AG04450 (cell line): ENCODE measurements around the gene FRMD4A. TPM values are rescaled to one million over a fixed set of nuclear protein-coding genes. Genes with fewer than 3 reads are reported as not detected.
A peak's percentile ranks its signal among the peaks of the same experiment; 100 is the strongest.

Experiments
- CTCF ChIA-PET: fragments of 300-600, 350-600 bp; formaldehyde crosslinking; extraction: SDS; loops from one replicate; lab custom pipeline; 2022; ENCODE audit warnings: antibody characterized with exemption, inconsistent platforms; lab: Charles Lee
- POLR2A ChIA-PET: fragments of 350-600 bp; formaldehyde crosslinking; extraction: SDS; loops from one replicate; lab custom pipeline; 2021; ENCODE audit warnings: antibody characterized with exemption, inconsistent platforms; lab: Yijun Ruan, JAX
- DNase-seq: peaks from one replicate; pipeline ENCODE4 v3.0.0-alpha.2; 2011; ENCODE audit warnings: low read depth, low spot score
- H3K27ac ChIP-seq: one replicate; pipeline ENCODE4 v1.5.1; 2012; ENCODE audit warnings: low read depth, low read length, control low read depth
- H3K27me3 ChIP-seq: one replicate; pipeline ENCODE4 v1.6.0; 2012; ENCODE audit warnings: low read length; ENCODE audit not compliant: control insufficient read depth, insufficient read depth
- H3K4me3 ChIP-seq: 2 replicates; pipeline ENCODE4 v1.5.1; 2011; ENCODE audit warnings: mild to moderate bottlenecking, low read depth, low read length, control low read depth
- H3K9me3 ChIP-seq: 2 replicates; pipeline ENCODE4 v1.5.1; 2012; ENCODE audit warnings: low read length; ENCODE audit not compliant: control insufficient read depth, insufficient read depth
- polyA plus RNA-seq: library from polyadenylated mRNA; depleted of rRNA; stranded (reverse); fragments of >200 nt; gene quantifications from 2 replicates; pipeline ENCODE4 v1.2.3, GENCODE V29; 2011
- TF ChIP-seq, protein P1 (sequence below): IDR thresholded peaks from 2 replicates; pipeline ENCODE4 v1.5.1; 2011; ENCODE audit warnings: low read depth, low read length, control low read depth, inconsistent platforms

FRMD4A gene
- polyA plus RNA-seq, 1 experiment = 45.7 TPM

DNA sequence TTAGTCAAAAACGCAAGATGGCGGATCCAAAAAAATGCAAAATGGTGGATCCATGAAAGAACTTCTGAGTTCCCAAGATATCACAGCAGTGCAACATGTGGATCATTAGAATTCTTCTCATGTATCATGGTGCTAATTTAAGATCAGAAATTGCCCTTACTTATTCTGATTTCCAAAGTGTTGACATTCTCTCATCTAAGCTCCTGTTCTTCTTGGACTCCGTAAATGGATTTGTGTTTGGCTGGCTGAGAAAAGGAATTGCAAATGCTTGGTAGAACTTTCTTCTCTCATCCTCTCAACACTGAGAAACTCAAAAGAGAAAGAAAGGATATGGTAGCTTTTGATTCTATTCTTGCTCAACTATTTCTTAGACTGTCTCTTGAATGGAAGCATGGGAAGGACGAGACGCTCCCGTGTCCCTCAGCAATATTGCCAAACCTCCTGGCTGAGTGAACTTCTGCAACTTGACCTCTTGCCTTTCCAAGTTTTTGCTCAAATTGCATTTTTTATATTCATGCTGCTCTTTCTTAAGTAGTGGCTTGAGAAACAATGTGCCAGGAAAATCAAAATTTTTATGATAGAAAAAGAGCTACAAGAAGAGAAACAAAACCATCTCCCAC lies 44.7 kb downstream of the FRMD4A start:
- Histone ChIP-seq H3K27ac (no peak overlapping the region), H3K27me3 (peaks cover 15% of the 10 kb centered on the region), H3K9me3 (no peaks in the 10 kb centered on the region), H3K4me3 (no peak overlapping the region)
- DNase-seq = no peak
- CTCF ChIA-PET = no interaction called here
- TF ChIP-seq, protein P1, sequence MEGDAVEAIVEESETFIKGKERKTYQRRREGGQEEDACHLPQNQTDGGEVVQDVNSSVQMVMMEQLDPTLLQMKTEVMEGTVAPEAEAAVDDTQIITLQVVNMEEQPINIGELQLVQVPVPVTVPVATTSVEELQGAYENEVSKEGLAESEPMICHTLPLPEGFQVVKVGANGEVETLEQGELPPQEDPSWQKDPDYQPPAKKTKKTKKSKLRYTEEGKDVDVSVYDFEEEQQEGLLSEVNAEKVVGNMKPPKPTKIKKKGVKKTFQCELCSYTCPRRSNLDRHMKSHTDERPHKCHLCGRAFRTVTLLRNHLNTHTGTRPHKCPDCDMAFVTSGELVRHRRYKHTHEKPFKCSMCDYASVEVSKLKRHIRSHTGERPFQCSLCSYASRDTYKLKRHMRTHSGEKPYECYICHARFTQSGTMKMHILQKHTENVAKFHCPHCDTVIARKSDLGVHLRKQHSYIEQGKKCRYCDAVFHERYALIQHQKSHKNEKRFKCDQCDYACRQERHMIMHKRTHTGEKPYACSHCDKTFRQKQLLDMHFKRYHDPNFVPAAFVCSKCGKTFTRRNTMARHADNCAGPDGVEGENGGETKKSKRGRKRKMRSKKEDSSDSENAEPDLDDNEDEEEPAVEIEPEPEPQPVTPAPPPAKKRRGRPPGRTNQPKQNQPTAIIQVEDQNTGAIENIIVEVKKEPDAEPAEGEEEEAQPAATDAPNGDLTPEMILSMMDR = no peak
- POLR2A ChIA-PET = no interaction called here

DNA sequence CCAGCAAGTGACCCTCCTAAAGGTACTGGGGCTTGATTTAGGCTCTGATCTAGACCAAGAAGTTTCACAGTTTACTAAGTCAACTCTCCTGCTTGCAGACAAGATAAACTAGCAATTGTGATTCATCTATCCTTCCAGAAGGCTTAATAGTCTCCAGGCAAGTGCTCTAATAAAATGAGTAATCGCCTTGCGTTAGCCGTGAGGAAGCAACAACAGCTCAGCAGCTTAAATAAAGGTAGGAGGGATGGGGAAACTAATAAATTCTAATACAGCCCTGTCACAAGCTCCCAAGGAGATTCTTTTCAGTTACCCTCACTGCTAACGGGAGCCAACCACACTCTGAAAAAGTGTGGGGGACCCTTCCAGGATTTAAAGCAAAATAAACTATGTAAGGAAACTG lies 48.4 kb downstream of the FRMD4A start:
- TF ChIP-seq, protein P1 = no peak
- Histone ChIP-seq H3K27ac (no peak overlapping the region), H3K9me3 (no peaks in the 10 kb centered on the region), H3K27me3 (peaks cover 28% of the 10 kb centered on the region), H3K4me3 (no peak overlapping the region)
- ChIA-PET CTCF (interaction anchor here (1.3 kb wide), 1 partner anchor 217 kb away, joined by 3 read pairs; no protein-coding TSS in a partner anchor), POLR2A (interaction anchor here (0.6 to 1.1 kb wide), 3 partner anchors 97 to 684 kb away, joined by 3 to 5 read pairs (median 3); no protein-coding TSS in a partner anchor)
- DNase-seq = no peak

DNA sequence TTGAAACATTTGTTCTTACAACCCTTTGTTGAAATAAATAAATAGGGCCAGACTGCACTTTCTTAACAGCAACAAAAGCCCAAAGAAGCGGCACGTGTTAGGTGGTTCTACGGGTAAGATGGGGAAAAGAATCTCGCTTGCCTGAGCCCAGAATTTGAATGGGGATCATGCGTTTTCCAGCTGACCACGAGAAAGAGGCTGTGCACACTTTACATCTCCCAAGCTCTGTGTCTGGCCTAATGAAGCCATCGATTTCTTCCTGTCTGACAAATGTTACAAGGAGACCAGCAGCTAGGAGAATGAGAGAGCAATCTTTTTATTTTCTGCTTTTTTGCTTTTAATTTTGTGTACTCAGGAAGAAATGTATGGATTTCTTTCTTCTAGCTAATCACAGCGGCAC lies 52.2 kb downstream of the FRMD4A start:
- TF ChIP-seq, protein P1 = no peak
- H3K27me3 ChIP-seq = peaks cover 29% of the 10 kb centered on the region
- H3K27ac ChIP-seq = no peak overlapping the region
- CTCF ChIA-PET = no interaction called here
- POLR2A ChIA-PET = no interaction called here
- H3K9me3 ChIP-seq = no peaks in the 10 kb centered on the region
- H3K4me3 ChIP-seq = no peak overlapping the region
- no peak for DNase-seq

DNA sequence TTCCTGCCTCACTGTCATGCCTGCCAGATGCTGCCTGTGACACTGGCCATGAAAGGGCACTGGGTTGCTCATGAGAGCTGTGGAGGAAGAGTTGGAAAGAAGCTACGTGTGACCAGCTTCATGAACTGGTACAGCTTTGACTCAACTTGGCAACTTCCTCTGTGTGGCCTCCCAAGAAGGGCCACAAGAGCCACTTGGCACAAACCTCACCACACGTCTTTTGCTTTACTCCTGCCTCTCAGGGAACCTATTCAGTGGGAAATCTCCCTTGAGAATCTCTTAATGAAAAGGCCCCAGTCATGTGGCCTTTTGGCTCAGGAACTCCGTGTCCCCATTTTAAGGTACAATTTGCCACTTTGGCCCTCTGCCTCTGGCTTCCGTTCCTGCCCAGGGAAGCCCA lies 54.5 kb downstream of the FRMD4A start:
- ChIA-PET CTCF (no interaction called here), POLR2A (no interaction called here)
- TF ChIP-seq, protein P1 = no peak
- no peak overlapping the region for H3K27ac ChIP-seq
- DNase-seq = no peak
- H3K4me3 ChIP-seq = no peak overlapping the region
- peaks cover 29% of the 10 kb centered on the region for H3K27me3 ChIP-seq
- H3K9me3 ChIP-seq = no peaks in the 10 kb centered on the region

DNA sequence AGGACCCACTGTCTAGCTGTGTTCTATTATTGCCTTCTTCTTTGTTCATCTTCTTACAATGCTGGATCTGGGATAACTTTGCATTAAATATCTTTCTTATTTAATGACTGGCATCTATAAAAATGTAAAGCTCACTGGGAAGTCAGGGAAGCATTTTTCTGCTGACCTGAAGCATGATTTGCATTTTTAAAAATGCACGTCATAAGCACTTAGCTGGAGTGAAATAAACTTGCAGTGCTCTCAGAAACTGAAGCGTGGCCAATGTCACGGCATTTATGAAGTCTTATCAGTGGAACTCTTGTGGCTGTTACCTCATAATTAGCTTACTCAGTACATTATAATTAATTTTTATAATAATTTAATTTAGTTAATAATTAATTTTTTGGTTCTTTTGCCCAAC lies 59.1 kb downstream of the FRMD4A start:
- H3K27me3 ChIP-seq = peaks cover 20% of the 10 kb centered on the region
- peak; percentile 7 for DNase-seq
- no peak overlapping the region for H3K27ac ChIP-seq
- no peaks in the 10 kb centered on the region for H3K9me3 ChIP-seq
- ChIA-PET POLR2A (no interaction called here), CTCF (no interaction called here)
- TF ChIP-seq, protein P1 = no peak
- no peak overlapping the region for H3K4me3 ChIP-seq
